Measurements from ENCODE around the gene RGMA.

GRCh38 chr15:93102211-93102610, 13.2 kb upstream of the RGMA start:
- TF ChIP-seq POLR2AphosphoS5 (IDR thresholded peaks at IDR 0.05; ENCODE audit: low read depth, low read length): no peak
- no peak for TF ChIP-seq REST (IDR thresholded peaks at IDR 0.05; ENCODE audit: insufficient read depth in 1 of 2, low read depth in 2 of 2, low read length in 2 of 2)
- no peak for TF ChIP-seq TAF1 (IDR thresholded peaks at IDR 0.05; ENCODE audit: borderline replicate concordance, insufficient read depth, low read length)
- TF ChIP-seq SIN3A (IDR thresholded peaks at IDR 0.05; ENCODE audit: borderline replicate concordance, insufficient read depth, low read length): no peak
- TF ChIP-seq FOXP2 (optimal IDR thresholded peaks at IDR 0.05; ENCODE audit: borderline replicate concordance, extremely low read depth, extremely low read length, insufficient read depth): no peak

All from PFSK-1 (cell line).